Stimulated activated CD4-positive, alpha-beta T cell treated with anti-CD3 and anti-CD28 coated beads, Interleukin-15, amount 100 ng/mL, for 24 hours (primary cell): ENCODE data around the gene CD79A.
A peak's percentile ranks its signal among the peaks of the same experiment; 100 is the strongest.
"Not testable (repeated sequence)": the region's sequence is repeated elsewhere in the genome, so short reads cannot be mapped to it uniquely, and the experiment has no call there.

Experiments
- DNase-seq: peaks from one replicate; pipeline ENCODE4 v3.0.0-alpha.2; 2020

The CD79A gene

DNA sequence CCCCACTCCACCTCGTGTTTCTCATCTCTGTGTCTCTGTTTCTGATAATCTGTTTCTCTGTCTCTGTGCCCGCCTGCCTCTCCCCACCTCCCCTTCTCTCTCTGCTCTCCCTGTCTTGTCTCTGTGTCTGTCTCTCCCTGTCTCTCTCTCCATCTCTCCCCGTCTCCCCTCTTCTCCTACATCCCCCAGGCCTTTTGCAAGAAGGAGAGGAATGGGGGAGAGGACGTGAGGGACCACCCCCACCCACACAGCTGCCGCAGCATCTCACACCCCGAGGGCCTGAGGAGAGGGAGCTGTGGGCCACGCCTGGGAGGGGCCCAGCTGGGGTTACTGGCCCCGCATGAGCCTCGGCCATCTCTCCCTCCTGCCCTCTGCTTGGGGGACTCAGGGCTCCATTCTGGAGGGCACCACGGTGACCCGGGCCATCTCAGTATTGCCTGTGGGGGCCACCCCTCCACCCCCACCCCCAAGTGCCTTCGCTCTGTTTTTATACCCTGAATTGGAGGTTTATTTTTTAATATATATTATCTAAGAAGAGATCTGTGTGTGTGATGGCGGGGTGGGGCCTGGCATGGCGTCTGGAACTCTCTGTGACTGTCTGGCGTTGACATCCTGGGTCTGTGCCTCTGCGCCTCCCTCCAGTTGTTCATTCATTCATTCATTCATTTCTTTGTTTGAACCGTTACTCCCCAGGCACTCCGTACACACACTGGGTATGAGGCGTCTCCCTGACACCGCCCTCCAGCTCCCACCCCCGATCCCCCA is 30.0 kb downstream of the CD79A start:
- DNase-seq: no peak

- DNase-seq: no peak
These were observed 31.0 kb downstream of the CD79A start for GRCh38 chr19:41907994-41908615.

DNA sequence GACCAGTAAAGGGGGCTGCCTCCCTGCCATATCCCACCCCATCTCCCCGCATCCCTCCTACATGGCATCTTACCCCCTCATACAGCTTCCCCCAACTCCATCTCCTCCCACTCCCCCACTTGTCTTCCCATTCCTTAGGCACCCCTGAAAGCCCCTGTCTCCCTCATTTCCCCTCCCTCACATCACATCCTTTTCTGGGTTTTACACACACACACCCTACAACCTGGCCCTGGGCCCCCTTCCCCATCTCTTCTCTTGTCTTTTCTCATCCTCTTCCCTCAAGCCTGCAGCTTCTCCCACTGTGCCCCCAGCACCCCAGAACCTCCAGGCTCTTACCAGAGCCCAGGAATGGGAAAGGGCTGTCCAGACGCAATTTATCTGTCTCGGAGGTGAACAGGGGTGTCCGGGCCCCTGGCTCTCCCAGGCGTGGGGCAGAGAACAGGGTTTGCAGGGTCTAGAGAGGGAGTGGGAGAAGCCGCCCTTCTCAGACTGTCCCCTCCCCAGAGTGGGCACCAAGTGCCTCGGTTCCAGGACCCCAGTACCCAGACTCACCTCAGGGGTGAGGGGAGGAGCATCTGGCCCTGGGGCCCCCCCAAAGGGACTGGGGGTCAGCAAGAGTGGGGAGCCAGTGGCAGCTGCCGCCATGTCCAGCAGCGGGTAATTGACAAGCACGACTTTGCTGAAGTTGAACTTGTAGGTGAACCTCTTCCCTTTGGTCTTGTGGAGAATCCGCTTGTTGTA is 31.8 kb downstream of the CD79A start:
- DNase-seq: no peak

- no peak for DNase-seq
These were observed 32.6 kb downstream of the CD79A start for GRCh38 chr19:41909706-41910105.

DNA sequence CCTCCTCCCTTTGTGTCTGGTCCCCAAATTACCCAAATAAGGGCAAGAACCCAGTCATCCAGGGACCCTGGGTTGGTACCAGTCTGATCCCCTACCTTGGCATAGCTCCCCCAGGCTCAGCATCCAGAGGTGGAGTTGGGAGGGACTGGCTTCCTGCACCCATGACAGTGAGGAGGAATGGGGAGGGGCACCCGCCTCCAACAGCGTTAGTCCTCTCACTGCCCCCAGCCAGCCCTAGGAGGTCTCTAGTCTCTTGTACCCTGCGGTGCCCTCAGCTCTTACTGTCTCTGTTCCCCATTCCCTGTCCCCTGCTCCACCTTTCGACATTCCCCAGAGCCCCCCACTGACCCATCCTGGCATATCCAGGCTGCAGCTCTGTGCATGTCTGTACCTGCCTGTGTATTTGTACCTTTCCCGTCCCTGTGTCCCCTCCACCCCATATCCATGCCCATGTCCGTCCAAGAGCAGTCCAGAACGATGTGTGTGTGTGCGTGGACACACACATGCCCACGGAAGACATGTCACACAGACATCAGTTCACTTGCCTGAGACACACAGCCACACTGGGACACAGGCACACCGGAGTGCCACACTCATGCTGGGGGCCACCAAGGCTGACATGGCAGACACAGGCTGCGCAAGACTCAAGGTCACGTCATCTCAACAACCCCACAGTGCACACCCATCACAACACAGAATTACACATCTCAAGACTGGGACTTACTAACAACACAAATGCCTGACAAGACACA is 33.3 kb downstream of the CD79A start:
- no peak for DNase-seq

- no peak for DNase-seq
These were observed 34.2 kb downstream of the CD79A start for GRCh38 chr19:41910992-41911888.

DNA sequence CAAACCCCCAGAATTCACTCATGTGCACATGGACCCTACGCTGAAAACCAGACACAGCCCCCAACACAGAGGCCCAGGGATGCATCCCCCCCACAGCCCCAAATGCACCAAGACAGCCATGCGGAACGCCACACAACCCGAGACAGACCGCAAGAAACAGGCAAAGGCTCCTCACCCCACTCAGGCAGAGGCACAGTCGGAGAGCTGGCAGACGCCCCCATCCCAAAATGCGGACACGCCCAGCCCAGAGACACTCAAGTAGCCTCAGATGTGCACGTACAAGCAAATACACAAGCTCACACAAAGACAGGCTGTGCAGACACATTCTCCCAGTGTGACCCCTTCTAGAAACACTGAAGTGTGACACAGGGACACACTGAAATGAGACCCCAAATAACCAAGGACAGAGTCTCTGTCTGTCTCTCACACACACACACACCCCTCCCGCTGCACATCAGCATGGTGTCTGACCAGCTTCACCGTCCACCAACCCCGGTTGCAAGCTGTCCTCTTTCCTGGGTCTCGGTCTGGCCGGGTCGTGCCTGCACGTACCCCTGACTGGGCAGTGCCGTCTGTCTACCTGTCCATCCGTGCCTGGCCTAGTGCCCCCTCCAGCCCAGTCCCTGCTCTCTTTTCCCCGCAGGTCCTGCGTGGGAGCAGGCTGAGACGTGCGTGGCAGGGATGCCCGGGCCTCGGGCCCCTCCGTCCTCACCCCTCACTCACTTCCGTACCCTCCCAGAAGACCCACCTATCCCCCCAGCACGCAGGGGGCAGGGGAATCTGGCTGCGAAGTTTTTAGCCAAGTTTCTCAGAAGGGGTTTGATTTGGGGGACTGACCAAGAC is 35.0 kb downstream of the CD79A start:
- DNase-seq: no peak

DNA sequence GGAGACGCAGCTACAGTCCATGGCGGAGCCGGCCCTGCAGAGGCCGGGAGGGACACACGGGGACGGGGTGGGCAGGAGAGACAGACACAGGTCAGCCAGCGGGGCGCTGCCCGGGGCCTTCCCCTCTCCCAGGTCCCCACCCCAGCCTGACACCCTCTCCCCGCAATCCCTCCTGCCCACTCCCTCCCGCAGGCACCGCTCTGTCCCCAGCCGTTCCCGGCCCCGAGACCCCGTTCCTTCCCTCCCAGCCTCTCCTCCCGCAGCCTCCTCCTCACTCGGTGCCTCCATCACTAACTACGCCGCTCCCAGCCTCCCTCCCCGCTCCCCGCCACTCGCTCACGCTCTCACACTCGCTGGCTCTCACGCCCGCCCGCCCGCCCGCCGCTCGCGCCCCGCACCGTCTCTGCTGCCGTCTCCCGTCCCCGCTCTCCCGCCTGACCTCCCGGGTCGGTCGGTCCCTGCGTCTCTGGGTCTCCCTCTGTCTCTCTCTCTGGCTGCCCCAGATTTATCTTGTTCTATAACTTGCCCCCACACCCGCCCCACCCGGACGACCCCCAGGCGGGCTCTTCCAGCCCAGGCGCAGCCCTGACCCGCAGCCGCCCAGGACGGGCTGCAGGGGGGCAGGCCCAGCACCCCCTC is 35.9 kb downstream of the CD79A start:
- DNase-seq: peak; percentile 47

DNA sequence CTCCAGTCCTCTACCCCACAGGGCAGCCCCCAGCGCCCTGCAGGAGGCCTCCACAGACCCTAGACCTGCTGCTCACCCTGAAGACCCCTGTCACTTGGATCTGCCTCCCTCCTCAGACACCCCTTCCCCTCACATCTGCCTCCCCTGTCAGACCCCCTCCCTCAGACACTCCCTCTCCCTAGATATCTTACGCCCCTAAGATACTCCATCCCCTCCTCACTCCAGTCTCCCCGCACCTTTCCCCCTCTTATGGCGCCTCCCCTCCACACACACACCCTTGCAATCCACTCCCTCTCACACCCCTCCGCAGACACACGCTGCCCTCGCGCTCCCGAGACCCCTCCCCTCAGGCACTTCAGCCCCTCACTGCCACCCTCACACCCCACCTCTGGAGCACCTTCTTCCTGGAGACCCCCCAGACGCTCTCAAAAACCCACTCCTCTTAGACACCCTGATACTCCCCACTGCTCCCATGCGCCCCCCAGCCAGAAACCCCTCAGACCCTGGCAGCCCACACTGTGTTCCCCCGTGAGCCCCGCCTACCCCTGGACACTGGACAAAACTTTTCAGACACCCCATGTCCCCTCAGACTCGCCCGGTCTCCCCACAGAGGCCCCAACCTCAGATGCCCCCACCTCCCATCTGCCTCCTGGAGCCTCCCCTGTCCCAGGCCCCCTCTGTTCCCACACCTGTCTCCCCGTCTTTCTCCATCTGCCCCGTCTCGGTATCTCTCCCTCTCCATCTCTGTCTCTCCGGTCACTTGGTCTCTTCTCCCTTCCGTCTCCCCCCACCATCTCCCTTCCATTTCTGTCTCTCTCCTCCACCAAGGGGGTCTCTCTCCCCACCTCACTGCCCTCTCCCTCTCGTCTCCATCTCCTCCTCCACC is 36.7 kb downstream of the CD79A start:
- DNase-seq: no peak

DNA sequence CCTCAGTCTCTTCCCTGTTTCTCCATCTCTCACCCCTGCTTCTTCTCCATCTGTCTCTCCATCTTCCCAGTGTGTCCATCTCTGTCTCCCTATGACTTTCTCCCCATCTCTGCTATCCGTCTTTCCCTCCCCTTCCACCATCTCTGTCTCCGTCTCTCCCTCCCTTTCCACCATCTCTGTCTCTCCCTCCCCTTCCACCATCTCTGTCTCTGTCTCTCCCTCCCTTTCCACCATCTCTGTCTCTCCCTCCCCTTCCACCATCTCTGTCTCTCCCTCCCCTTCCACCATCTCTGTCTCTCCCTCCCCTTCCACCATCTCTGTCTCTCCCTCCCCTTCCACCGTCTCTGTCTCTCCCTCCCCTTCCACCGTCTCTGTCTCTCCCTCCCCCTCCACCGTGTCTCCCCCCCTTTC is 37.4 kb downstream of the CD79A start:
- not testable (repeated sequence) for DNase-seq

GRCh38 chr19:41915021-41915775 is 38.1 kb downstream of the CD79A start:
- no peak for DNase-seq

- DNase-seq: no peak
These were observed 38.8 kb downstream of the CD79A start for GRCh38 chr19:41915776-41916414.

GRCh38 chr19:41917676-41918075 is 40.6 kb downstream of the CD79A start:
- DNase-seq: no peak

- DNase-seq: no peak
These were observed 41.0 kb downstream of the CD79A start for GRCh38 chr19:41918095-41918494.

DNA sequence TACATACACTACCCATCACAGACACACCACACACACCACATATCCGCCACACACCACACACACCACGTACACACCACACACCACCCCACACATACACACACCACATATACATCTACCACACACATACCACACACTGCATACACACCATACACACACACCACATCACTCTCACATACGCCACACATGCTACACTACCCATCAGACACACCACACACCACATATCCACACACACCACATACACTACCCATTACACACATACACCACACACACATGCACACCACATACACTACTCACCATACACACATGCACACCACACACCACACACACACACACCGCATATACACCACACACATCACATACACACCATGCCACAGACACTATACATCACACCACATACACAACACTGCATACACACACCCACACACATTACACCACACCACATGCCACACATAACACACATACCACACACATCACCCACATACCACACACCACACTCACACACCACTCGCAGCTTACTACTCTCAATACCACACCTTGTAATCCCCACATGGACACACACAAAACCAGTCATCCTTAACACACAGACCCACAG is 41.7 kb downstream of the CD79A start:
- DNase-seq: no peak

- no peak for DNase-seq
These were observed 43.1 kb downstream of the CD79A start for GRCh38 chr19:41919948-41920712.
